DOHH2 (cell line): ENCODE results near the gene JKAMP.

Experiments used
- EZH2phosphoT487 ChIP-seq: fragments of 200-600 bp; sonication (generic); IDR thresholded peaks from 2 replicates; pipeline ENCODE4 v1.6.1; 2017; ENCODE audit warnings: borderline replicate concordance, mild to moderate bottlenecking, antibody characterized with exemption, low read length, moderate library complexity, mixed read lengths
- TF ChIP-seq, protein P1 (sequence below): fragments of 200-600 bp; sonication (generic); IDR thresholded peaks from one replicate; pipeline ENCODE4 v1.5.1; 2014; ENCODE audit warnings: antibody characterized with exemption, mild to moderate bottlenecking, low read depth, low read length; ENCODE audit not compliant: poor library complexity, severe bottlenecking

DNA sequence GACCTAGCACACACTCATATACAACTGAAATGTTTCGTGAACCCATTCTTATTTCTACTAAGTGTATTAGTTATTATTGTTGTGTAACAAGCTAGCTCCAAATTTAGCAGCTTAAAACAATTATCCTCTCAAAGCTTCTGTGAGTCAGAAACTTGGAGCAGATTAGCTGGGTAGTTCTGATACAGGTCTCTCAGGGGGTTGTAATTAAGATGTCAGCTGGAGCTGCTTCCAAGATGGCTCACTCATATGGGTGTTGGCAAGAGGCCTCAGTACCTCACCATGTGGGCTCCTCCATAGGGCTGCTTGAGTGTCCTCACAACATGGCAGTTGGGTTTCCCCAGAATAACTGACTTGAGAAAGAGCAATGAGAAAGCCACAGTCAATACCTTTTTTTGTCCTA is 28.9 kb upstream of the JKAMP start:
- TF ChIP-seq, protein P1, sequence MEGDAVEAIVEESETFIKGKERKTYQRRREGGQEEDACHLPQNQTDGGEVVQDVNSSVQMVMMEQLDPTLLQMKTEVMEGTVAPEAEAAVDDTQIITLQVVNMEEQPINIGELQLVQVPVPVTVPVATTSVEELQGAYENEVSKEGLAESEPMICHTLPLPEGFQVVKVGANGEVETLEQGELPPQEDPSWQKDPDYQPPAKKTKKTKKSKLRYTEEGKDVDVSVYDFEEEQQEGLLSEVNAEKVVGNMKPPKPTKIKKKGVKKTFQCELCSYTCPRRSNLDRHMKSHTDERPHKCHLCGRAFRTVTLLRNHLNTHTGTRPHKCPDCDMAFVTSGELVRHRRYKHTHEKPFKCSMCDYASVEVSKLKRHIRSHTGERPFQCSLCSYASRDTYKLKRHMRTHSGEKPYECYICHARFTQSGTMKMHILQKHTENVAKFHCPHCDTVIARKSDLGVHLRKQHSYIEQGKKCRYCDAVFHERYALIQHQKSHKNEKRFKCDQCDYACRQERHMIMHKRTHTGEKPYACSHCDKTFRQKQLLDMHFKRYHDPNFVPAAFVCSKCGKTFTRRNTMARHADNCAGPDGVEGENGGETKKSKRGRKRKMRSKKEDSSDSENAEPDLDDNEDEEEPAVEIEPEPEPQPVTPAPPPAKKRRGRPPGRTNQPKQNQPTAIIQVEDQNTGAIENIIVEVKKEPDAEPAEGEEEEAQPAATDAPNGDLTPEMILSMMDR: no peak
- no peak for TF ChIP-seq EZH2phosphoT487
